GM23248 (cell line): ENCODE data around the gene SDCCAG8.

Experiments used
- EZH2 ChIP-seq: fragments of 200-600 bp; sonication (generic); IDR thresholded peaks from 2 replicates; pipeline ENCODE4 v1.6.1; 2018; ENCODE audit warnings: antibody characterized with exemption, mild to moderate bottlenecking; ENCODE audit not compliant: insufficient read depth, poor library complexity, severe bottlenecking
- EZH2phosphoT487 ChIP-seq: fragments of 200-600 bp; sonication (generic); IDR thresholded peaks from 2 replicates; pipeline ENCODE4 v1.6.1; 2018; ENCODE audit warnings: antibody characterized with exemption, moderate library complexity, mild to moderate bottlenecking, low read depth; ENCODE audit not compliant: insufficient read depth

GRCh38 chr1:243438815-243439214, 183.0 kb downstream of the SDCCAG8 start:
- no peak for TF ChIP-seq EZH2
- TF ChIP-seq EZH2phosphoT487 = no peak
